ENCODE results near the gene KIF5C.

Gene KIF5C

DNA sequence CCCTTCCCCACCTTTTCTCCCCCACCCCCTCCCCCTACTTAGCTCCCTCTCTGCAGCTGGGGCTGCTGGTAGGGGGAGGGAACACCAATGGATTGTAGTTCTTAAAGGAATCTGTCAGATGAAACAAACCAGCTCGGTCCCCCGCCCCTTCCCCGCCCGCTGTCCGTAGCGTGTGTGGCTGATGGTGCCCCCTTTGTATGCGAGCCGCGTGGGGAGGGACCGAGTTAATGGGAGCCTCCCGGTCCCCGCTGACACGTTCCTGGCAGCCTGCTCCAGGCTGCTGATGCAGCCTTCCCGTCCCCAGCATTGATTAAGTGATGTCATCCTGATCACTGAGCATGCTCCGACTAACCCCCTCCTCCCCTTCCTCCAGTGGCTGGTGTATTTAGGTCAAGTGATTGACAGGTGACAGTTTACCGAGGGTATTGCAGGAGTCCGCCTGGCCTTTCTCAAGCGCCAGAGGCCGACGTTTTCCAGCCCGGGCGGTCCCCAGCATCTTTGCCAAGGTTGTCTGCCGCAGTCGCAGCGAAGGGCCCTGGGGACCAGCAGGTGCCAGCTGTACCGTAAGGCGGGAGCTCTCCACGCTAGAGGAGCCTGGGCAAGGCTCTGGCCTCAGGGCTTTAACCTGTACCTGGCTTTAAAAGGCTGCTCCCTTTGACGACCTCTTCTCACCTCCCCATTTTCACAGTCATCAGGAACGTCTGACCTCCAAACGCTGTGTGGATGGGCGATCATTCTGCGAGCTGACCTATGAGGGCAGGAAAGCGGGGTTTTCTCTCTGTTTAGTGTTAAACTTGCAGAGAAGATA, 1.8 kb downstream of the KIF5C start:
- TF ChIP-seq, protein P1, sequence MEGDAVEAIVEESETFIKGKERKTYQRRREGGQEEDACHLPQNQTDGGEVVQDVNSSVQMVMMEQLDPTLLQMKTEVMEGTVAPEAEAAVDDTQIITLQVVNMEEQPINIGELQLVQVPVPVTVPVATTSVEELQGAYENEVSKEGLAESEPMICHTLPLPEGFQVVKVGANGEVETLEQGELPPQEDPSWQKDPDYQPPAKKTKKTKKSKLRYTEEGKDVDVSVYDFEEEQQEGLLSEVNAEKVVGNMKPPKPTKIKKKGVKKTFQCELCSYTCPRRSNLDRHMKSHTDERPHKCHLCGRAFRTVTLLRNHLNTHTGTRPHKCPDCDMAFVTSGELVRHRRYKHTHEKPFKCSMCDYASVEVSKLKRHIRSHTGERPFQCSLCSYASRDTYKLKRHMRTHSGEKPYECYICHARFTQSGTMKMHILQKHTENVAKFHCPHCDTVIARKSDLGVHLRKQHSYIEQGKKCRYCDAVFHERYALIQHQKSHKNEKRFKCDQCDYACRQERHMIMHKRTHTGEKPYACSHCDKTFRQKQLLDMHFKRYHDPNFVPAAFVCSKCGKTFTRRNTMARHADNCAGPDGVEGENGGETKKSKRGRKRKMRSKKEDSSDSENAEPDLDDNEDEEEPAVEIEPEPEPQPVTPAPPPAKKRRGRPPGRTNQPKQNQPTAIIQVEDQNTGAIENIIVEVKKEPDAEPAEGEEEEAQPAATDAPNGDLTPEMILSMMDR (IDR thresholded peaks at IDR 0.05), result no peak

DNA sequence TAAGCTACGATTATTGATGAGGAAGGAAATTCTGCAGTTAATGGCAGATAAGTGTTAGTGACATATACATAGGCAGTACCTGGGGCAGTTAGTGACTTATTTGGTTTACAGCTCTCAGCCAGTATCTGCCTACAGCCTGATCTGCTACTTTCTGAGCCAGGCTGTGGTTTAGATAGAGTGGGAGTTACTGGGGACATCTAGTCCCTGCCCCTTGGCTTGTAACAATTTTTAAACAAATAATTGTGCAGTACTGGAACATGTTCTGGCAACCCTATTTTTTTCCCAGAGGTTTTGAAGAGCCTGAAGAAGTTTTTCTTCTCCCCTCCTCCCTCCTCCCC, 2.3 kb downstream of the KIF5C start:
- TF ChIP-seq, protein P1 (IDR thresholded peaks at IDR 0.05), result no peak

DNA sequence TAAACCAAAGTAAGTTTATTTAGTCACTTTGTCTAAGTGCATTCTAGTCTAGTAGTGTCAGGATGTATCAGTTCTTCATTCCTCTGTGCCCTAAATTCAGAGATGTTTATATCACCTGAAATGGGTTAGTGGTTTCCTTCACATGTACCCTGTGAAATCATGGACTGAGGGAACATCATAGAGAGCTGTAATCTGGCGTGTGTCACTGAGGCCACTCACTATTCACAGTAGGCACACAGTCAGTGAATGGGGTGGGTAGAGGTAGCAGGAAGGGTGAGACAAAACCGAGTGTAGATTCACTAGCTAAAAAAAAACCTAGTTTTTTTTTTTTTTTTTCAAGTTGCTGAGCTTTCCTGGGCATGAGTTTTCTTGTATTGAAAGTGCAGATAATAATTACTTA, 5.6 kb downstream of the KIF5C start:
- TF ChIP-seq, protein P1 (IDR thresholded peaks at IDR 0.05), result no peak

DNA sequence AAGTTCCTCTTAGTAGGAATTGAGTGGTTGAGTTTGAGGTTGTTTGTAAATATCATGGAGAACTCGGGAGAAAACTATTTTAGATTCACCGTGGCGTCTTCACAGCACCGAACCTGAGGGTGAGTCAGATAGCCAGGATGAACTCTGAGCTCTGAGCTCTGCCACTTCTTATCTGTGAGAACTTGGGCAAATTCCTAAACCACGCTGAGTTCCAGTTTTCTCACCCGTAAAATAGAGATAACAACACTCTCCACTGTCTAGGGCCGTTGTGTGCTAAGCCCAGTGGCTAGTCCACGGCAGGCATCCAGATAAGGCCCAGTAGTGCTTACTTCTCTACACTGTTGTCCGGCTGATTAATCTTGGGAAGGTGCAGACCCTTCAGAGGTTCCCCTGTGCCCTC, 7.0 kb downstream of the KIF5C start:
- TF ChIP-seq, protein P1 (IDR thresholded peaks at IDR 0.05), result no peak

DNA sequence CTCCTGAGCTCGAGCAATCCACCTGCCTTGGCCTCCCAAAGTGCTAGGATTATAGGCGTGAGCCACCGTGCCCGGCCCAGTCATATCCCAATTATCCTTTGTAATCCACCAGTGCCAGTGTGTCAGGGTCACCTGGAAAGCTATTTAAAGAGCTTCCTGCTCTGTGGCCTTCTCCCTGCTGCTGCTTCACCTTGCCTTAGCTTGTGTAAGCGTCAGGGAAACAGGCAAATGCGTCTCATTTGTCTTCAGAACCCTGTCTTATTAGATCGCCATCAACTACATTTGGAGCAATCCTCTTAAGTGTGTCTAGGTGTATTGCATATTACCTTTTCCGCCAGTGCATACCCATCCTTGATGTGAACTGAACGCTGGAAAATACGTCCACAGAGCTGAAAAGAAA, 10.2 kb downstream of the KIF5C start:
- TF ChIP-seq, protein P1 (IDR thresholded peaks at IDR 0.05), result no peak

DNA sequence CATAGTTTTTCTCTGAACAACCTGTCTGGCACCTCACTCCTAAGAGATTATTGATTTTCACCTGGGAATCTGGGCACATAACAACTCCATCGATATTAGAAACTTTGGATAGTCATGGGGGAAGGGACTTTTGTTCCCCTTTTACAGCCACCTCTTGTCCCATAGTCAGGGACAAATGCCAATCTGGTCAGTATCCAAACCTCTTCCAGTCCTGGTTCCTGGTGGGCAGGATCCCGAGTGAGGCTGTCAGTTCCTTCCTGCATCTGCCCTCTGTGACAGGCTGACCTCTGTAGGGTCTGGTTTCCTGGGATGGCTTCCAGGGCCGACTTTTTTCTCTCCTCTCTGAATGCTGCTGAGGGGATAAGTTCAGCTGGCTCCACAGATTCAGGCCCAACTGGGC, 11.0 kb downstream of the KIF5C start:
- TF ChIP-seq, protein P1 (IDR thresholded peaks at IDR 0.05), result no peak

DNA sequence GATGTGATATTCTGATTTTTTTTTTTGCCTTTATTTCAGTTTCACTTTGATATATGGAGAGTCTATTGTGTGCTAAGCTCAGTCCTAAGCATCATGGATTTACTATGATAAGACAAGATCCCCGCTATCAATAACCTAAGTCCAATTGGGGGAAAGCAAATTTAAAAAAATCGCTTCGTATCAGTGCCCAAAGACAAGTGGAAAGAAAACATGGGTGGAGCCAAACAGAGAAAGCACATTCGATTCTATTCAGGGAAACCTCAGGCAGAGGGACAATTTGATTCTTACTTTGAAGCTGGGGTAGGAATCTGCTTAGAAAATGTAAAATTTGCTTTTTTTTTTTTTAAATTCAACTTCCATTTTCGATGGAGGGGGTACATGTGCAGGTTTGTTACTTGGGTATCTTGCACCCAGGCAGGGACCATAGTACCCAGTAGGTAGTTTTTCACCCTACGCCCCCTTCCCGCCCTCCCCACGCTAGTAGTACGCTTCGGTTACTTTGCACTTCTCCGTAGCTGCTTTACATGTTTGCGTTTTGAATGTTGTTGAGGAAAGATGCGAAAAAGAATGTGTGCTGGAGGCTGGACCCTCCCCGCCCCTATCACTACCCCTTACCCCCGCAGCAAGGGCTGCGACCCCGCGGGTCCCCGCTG, 12.4 kb downstream of the KIF5C start:
- TF ChIP-seq, protein P1 (IDR thresholded peaks at IDR 0.05), result no peak
